ENCODE data around the gene DCTN4. TPM values are rescaled to one million over a fixed set of nuclear protein-coding genes. Genes with fewer than 3 reads are reported as not detected.

The DCTN4 gene
- total and polyA plus RNA-seq, 2 of the 8 experiments (the other 6 are each of a cell fraction or from before 2014, with no cell fraction given) = 20.5 to 42.7 TPM

GRCh38 chr5:150801117-150801927 is 42.5 kb upstream of the DCTN4 start (continued):
- TF ChIP-seq, protein P1, sequence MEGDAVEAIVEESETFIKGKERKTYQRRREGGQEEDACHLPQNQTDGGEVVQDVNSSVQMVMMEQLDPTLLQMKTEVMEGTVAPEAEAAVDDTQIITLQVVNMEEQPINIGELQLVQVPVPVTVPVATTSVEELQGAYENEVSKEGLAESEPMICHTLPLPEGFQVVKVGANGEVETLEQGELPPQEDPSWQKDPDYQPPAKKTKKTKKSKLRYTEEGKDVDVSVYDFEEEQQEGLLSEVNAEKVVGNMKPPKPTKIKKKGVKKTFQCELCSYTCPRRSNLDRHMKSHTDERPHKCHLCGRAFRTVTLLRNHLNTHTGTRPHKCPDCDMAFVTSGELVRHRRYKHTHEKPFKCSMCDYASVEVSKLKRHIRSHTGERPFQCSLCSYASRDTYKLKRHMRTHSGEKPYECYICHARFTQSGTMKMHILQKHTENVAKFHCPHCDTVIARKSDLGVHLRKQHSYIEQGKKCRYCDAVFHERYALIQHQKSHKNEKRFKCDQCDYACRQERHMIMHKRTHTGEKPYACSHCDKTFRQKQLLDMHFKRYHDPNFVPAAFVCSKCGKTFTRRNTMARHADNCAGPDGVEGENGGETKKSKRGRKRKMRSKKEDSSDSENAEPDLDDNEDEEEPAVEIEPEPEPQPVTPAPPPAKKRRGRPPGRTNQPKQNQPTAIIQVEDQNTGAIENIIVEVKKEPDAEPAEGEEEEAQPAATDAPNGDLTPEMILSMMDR (IDR thresholded peaks at IDR 0.05; ENCODE audit: control extremely low read depth in 1 of 3, insufficient read depth in 1 of 3, low read depth in 1 of 3, low read length in 3 of 3) = peak in 2 of 3 experiments; percentile 57 to 72; a peak in 3 of 4 replicates
- no peak for TF ChIP-seq CBX5 (IDR thresholded peaks at IDR 0.05; ENCODE audit: low read depth, low read length)
- no peak for TF ChIP-seq NANOG (IDR thresholded peaks at IDR 0.05; ENCODE audit: insufficient read depth, low read depth, low read length, poor library complexity, severe bottlenecking)
- TF ChIP-seq ATF2 (IDR thresholded peaks at IDR 0.05; ENCODE audit: low read length) = peak; percentile 91
- no peak for TF ChIP-seq POU5F1 (IDR thresholded peaks at IDR 0.05; ENCODE audit: low read depth, low read length)
- TF ChIP-seq ATF3 (IDR thresholded peaks at IDR 0.05; ENCODE audit: insufficient read depth, low read depth, low read length) = no peak
- no peak for TF ChIP-seq SIRT6 (IDR thresholded peaks at IDR 0.05; ENCODE audit: low read length)
- TF ChIP-seq SUZ12 (IDR thresholded peaks at IDR 0.05; ENCODE audit: low read length) = no peak
- no peak for TF ChIP-seq CHD1 (IDR thresholded peaks at IDR 0.05; ENCODE audit: low read depth, low read length)
- TF ChIP-seq CEBPB (IDR thresholded peaks at IDR 0.05; ENCODE audit: low read depth, low read length) = no peak
- TF ChIP-seq RFX5 (IDR thresholded peaks at IDR 0.05; ENCODE audit: borderline replicate concordance, low read depth, low read length) = no peak
- no peak for TF ChIP-seq RXRA (IDR thresholded peaks at IDR 0.05; ENCODE audit: insufficient read depth, low read depth, low read length)
- no peak for TF ChIP-seq MAFK (IDR thresholded peaks at IDR 0.05; ENCODE audit: low read depth, low read length)
- no peak for TF ChIP-seq BACH1 (IDR thresholded peaks at IDR 0.05; ENCODE audit: low read length)
- peak; percentile 51; the same call in 1 of the 2 replicates for TF ChIP-seq TEAD4 (IDR thresholded peaks at IDR 0.05; ENCODE audit: low read depth, low read length)
- no peak for TF ChIP-seq TCF12 (IDR thresholded peaks at IDR 0.05; ENCODE audit: low read depth, low read length)
- no peak for TF ChIP-seq TAF7 (optimal IDR thresholded peaks at IDR 0.05; ENCODE audit: borderline replicate concordance, low read depth, low read length)
- TF ChIP-seq SIX5 (IDR thresholded peaks at IDR 0.05; ENCODE audit: low read depth, low read length) = no peak
- no peak for TF ChIP-seq JUN (IDR thresholded peaks at IDR 0.05; ENCODE audit: low read depth, low read length)
- 0 out of 2 replicates have a peak, but pooled peaks have one; percentile 28 for TF ChIP-seq CREB1 (IDR thresholded peaks at IDR 0.05)

Measured in H1 (cell line).